Neural crest cell (in vitro differentiated cells): ENCODE measurements around the gene OR5C1. TPM values are rescaled to one million over a fixed set of nuclear protein-coding genes. Genes with fewer than 3 reads are reported as not detected.

Source experiments
- DNase-seq: peaks from one replicate; pipeline ENCODE4 v3.0.0; 2021; ENCODE audit warnings: low read depth, mixed read lengths, low spot score
- H3K27ac Mint-ChIP-seq: one replicate; pipeline ENCODE4 v1.8.0; 2021; ENCODE audit warnings: mild to moderate bottlenecking, mixed read lengths; ENCODE audit not compliant: unreplicated experiment
- H3K27me3 Mint-ChIP-seq: 2 replicates; pipeline ENCODE4 v1.8.0; 2021; ENCODE audit warnings: low read depth, mild to moderate bottlenecking, mixed read lengths
- H3K36me3 Mint-ChIP-seq: 2 replicates; pipeline ENCODE4 v1.8.0; 2021; ENCODE audit warnings: low read depth, mild to moderate bottlenecking, mixed read lengths
- H3K4me1 Mint-ChIP-seq: 2 replicates; pipeline ENCODE4 v1.8.0; 2021; ENCODE audit warnings: mixed read lengths
- H3K4me3 Mint-ChIP-seq: one replicate; pipeline ENCODE4 v1.8.0; 2021; ENCODE audit warnings: mild to moderate bottlenecking, mixed read lengths
- H3K9me3 Mint-ChIP-seq: 2 replicates; pipeline ENCODE4 v1.8.0; 2021; ENCODE audit warnings: mixed read lengths
- CTCF ChIP-seq: fragments of 200-600 bp; sonication (generic); conservative IDR thresholded peaks from 2 replicates; pipeline ENCODE4 v1.5.0; 2021; ENCODE audit warnings: antibody characterized with exemption, mild to moderate bottlenecking
- total RNA-seq: library from RNA; stranded (reverse); gene quantifications from 2 replicates; pipeline ENCODE4 v1.2.1, GENCODE V29; 2021

Gene OR5C1
- total RNA-seq, 1 donor from 2014 or later: not detected

GRCh38 chr9:122777935-122778627 lies 10.7 kb upstream of the OR5C1 start:
- Mint-ChIP-seq H3K4me1 (no peaks in the 10 kb centered on the region), H3K36me3 (no peaks in the 10 kb centered on the region), H3K9me3 (peaks cover 7% of the 10 kb centered on the region), H3K4me3 (no peak overlapping the region), H3K27ac (no peak overlapping the region), H3K27me3 (peaks cover 46% of the 10 kb centered on the region)
- DNase-seq: no peak
- no peak for TF ChIP-seq CTCF

DNA sequence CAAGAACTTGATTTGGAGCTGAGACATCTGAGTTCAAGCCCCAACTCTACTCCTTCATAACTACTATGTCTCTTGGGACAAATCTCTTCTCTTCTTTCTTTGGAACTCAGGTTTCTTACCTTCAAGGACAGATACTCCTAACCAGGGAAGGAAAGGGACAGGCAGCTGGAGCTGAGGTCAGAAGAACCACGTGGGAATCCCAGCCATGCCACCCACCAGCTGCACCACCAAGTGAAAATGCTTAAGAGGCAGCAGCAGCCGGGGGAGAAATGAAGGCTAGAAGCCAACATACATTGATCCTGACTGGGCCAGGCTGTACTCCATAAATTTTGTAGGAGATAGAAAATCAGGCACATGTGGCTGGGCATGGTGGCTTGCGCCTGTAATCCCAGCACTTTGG lies 9.6 kb upstream of the OR5C1 start:
- no peak for DNase-seq
- Mint-ChIP-seq H3K9me3 (peaks cover 2% of the 10 kb centered on the region), H3K27me3 (peaks cover 54% of the 10 kb centered on the region), H3K36me3 (no peaks in the 10 kb centered on the region), H3K4me3 (no peak overlapping the region), H3K27ac (no peak overlapping the region), H3K4me1 (no peaks in the 10 kb centered on the region)
- no peak for TF ChIP-seq CTCF

DNA sequence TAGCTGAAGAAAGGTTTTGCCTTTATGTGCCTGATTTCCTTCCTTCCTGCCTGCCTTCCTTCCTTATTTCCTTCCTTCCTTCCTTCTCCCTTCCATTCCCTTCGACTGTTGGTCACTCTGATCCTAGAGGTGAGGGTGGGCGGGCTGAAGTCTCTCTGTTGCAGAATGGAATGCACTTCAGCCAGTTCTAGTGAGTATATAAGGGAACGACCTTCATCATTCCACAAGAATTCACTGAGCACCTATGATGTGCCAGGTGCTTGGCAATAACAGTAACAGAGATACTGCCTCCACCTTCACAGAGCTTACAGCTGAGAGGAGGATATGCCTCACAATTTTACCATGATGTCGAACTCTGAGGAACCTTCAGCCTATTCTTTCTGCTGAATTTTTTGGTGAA lies 8.7 kb upstream of the OR5C1 start:
- no peak for DNase-seq
- Mint-ChIP-seq H3K4me1 (no peaks in the 10 kb centered on the region), H3K36me3 (no peaks in the 10 kb centered on the region), H3K4me3 (no peak overlapping the region), H3K27ac (no peak overlapping the region), H3K9me3 (peaks cover 2% of the 10 kb centered on the region), H3K27me3 (peaks cover 62% of the 10 kb centered on the region)
- TF ChIP-seq CTCF: no peak

GRCh38 chr9:122781671-122782070 lies 7.1 kb upstream of the OR5C1 start:
- Mint-ChIP-seq H3K9me3 (peaks cover 2% of the 10 kb centered on the region), H3K4me1 (no peaks in the 10 kb centered on the region)

DNA sequence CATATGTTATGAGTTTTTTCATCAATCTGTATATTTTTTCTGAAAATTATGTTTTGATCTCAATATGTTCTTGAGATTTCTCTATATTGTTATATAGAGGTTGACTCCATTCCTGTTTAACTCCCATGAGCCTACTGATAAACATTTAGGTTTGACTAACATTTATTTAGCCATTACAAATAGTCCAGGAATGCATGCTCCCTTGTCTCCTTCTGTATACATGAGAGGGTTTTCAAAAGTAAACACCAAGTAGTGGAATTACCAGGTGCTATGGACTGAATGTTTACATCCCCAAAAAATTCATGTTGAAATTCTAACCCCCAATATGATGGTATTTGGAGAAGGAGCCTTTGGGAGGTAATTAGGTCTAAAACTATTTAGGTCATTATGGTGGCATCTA lies 3.5 kb upstream of the OR5C1 start:
- H3K9me3 Mint-ChIP-seq: peaks cover 2% of the 10 kb centered on the region

More at GRCh38 chr9:122781671-122782070, 7.1 kb upstream of the OR5C1 start:
- H3K36me3 Mint-ChIP-seq: no peaks in the 10 kb centered on the region
- no peak for TF ChIP-seq CTCF
- no peak overlapping the region for H3K4me3 Mint-ChIP-seq
- H3K27ac Mint-ChIP-seq: no peak overlapping the region
- H3K27me3 Mint-ChIP-seq: peaks cover 67% of the 10 kb centered on the region
- no peak for DNase-seq

More for the DNA sequence above, 3.5 kb upstream of the OR5C1 start:
- Mint-ChIP-seq H3K27me3 (peaks cover 47% of the 10 kb centered on the region), H3K27ac (no peak overlapping the region), H3K4me1 (no peaks in the 10 kb centered on the region), H3K36me3 (no peaks in the 10 kb centered on the region), H3K4me3 (no peak overlapping the region)
- no peak for TF ChIP-seq CTCF
- no peak for DNase-seq
